Fibroblast of skin of right quadriceps (primary cell): ENCODE results near the gene TTPAL.
"Not testable (repeated sequence)": the region's sequence is repeated elsewhere in the genome, so short reads cannot be mapped to it uniquely, and the experiment has no call there.

ENCODE experiments used
- DNase-seq: peaks from one replicate; pipeline ENCODE4 v3.0.0-alpha.2; 2013

TTPAL gene

GRCh38 chr20:44470327-44470726 lies 5.3 kb upstream of the TTPAL start:
- DNase-seq = no peak

GRCh38 chr20:44471481-44471882 lies 4.2 kb upstream of the TTPAL start:
- DNase-seq = peak; percentile 56

GRCh38 chr20:44472283-44472682 lies 3.4 kb upstream of the TTPAL start:
- not testable (repeated sequence) for DNase-seq

- no peak for DNase-seq
Observed at GRCh38 chr20:44475372-44475693, 341 bp upstream of the TTPAL start.

GRCh38 chr20:44477151-44477550 lies 1.5 kb downstream of the TTPAL start:
- no peak for DNase-seq

GRCh38 chr20:44478206-44478605 lies 2.5 kb downstream of the TTPAL start:
- no peak for DNase-seq

- DNase-seq = no peak
Observed at GRCh38 chr20:44479643-44480042, 4.0 kb downstream of the TTPAL start.

- no peak for DNase-seq
Observed at GRCh38 chr20:44480097-44480496, 4.4 kb downstream of the TTPAL start.

GRCh38 chr20:44481719-44482416 lies 6.2 kb downstream of the TTPAL start:
- DNase-seq = no peak

- DNase-seq = no peak
Observed at GRCh38 chr20:44483112-44483511, 7.4 kb downstream of the TTPAL start.

- DNase-seq = no peak
Observed at GRCh38 chr20:44485078-44485829, 9.6 kb downstream of the TTPAL start.

GRCh38 chr20:44485830-44486198 lies 10.1 kb downstream of the TTPAL start:
- DNase-seq = no peak

- DNase-seq = no peak
Observed at GRCh38 chr20:44488551-44488950, 12.9 kb downstream of the TTPAL start.

- no peak for DNase-seq
Observed at GRCh38 chr20:44489223-44489622, 13.5 kb downstream of the TTPAL start.

- DNase-seq = no peak
Observed at GRCh38 chr20:44489931-44490330, 14.3 kb downstream of the TTPAL start.

- DNase-seq = peak; percentile 39
Observed at GRCh38 chr20:44491635-44492395, 16.1 kb downstream of the TTPAL start.

GRCh38 chr20:44494266-44494665 lies 18.6 kb downstream of the TTPAL start:
- peak; percentile 64 for DNase-seq

- DNase-seq = no peak
Observed at GRCh38 chr20:44494681-44495080, 19.0 kb downstream of the TTPAL start.

- peak; percentile 71 for DNase-seq
Observed at GRCh38 chr20:44495257-44495656, 19.6 kb downstream of the TTPAL start.

GRCh38 chr20:44495802-44496481 lies 20.3 kb downstream of the TTPAL start:
- DNase-seq = peak; percentile 96

GRCh38 chr20:44496976-44497375 lies 21.3 kb downstream of the TTPAL start:
- DNase-seq = peak; percentile 91

- DNase-seq = no peak
Observed at GRCh38 chr20:44497761-44498160, 22.1 kb downstream of the TTPAL start.

GRCh38 chr20:44500221-44500620 lies 24.5 kb downstream of the TTPAL start:
- no peak for DNase-seq
